GM06990 (cell line): ENCODE results near the gene FBXO24.

ENCODE experiments used
- DNase-seq: peaks from one replicate; pipeline ENCODE4 v3.0.0-alpha.2; 2011; ENCODE audit not compliant: insufficient read length; ENCODE audit errors: extremely low read depth
- H3K27me3 ChIP-seq: replicated peaks from 2 replicates; pipeline ENCODE4 v1.6.0; 2011; ENCODE audit warnings: low read length; ENCODE audit not compliant: control insufficient read depth, insufficient read depth
- H3K36me3 ChIP-seq: 2 replicates; pipeline ENCODE4 v1.5.1; 2011; ENCODE audit warnings: low read length; ENCODE audit not compliant: control insufficient read depth, insufficient read depth
- H3K4me3 ChIP-seq: replicated peaks from 2 replicates; pipeline ENCODE4 v1.5.1; 2011; ENCODE audit warnings: low read depth, mild to moderate bottlenecking, control low read depth, low read length
- CTCF ChIP-seq: IDR thresholded peaks from 2 replicates; pipeline ENCODE4 v1.5.1; 2011; ENCODE audit warnings: low read length, control low read depth, mild to moderate bottlenecking, inconsistent platforms; ENCODE audit not compliant: insufficient read depth, poor library complexity, severe bottlenecking

FBXO24 gene

GRCh38 chr7:100626055-100626454 lies 39.9 kb downstream of the FBXO24 start:
- H3K27me3 ChIP-seq = no peaks in the 10 kb centered on the region
- DNase-seq = no peak
- no peak for TF ChIP-seq CTCF
- H3K36me3 ChIP-seq = no peaks in the 10 kb centered on the region
- H3K4me3 ChIP-seq = no peak overlapping the region

- Histone ChIP-seq H3K36me3 (no peaks in the 10 kb centered on the region), H3K27me3 (no peaks in the 10 kb centered on the region), H3K4me3 (peak overlapping the region; percentile 56)
- TF ChIP-seq CTCF = no peak
- peak; percentile 88 for DNase-seq
These were observed 40.6 kb downstream of the FBXO24 start for GRCh38 chr7:100626530-100627237.

GRCh38 chr7:100627238-100627549 lies 41.1 kb downstream of the FBXO24 start:
- no peak for DNase-seq
- TF ChIP-seq CTCF = no peak
- Histone ChIP-seq H3K4me3 (peak overlapping the region; percentile 56), H3K36me3 (no peaks in the 10 kb centered on the region), H3K27me3 (no peaks in the 10 kb centered on the region)

GRCh38 chr7:100629117-100629716 lies 43.1 kb downstream of the FBXO24 start:
- DNase-seq = no peak
- Histone ChIP-seq H3K4me3 (no peak overlapping the region), H3K27me3 (no peaks in the 10 kb centered on the region), H3K36me3 (no peaks in the 10 kb centered on the region)
- peak; percentile 54 for TF ChIP-seq CTCF

- DNase-seq = no peak
- no peak for TF ChIP-seq CTCF
- no peaks in the 10 kb centered on the region for H3K36me3 ChIP-seq
- H3K4me3 ChIP-seq = no peak overlapping the region
- H3K27me3 ChIP-seq = no peaks in the 10 kb centered on the region
These were observed 43.9 kb downstream of the FBXO24 start for GRCh38 chr7:100630066-100630465.
